ENCODE results near the gene IFIH1.

The IFIH1 gene

DNA sequence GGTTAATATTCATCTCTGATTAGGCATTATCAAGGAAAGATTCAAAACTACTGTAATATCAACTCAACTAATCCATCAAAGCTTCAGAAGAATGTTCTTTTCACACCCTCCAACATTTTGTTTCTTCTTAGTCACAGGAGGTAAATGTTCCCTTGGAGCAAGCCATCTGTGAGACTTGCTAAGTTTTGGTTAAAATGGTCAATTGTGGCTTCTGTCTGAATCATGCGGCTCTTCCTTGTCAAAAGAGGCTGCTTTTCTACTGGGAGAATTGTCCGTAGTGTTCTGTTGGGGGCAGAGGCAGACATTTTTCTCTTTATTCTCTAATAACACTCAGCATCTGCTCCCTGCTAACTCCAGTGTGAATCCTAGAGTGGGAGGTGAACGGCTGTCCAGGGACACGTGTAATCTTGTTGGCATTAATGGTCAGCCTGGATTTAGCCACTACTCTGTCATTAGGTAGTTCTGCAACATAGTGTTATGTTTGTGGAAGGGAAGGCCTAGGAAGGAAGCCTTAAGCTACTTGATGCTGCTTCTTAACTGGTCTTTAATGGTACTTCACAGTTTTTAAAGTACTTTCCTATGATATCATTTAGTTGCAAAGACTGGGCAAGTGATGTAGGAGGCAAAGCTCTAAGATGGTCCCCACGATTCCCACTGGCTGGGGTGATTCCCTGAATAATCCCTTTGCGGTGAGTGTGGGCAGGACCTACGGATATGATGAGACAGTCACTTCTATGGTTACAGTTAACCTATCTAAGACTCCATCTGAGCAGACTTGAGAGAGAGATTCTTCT lies 52.6 kb downstream of the IFIH1 start:
- TF ChIP-seq, protein P1, sequence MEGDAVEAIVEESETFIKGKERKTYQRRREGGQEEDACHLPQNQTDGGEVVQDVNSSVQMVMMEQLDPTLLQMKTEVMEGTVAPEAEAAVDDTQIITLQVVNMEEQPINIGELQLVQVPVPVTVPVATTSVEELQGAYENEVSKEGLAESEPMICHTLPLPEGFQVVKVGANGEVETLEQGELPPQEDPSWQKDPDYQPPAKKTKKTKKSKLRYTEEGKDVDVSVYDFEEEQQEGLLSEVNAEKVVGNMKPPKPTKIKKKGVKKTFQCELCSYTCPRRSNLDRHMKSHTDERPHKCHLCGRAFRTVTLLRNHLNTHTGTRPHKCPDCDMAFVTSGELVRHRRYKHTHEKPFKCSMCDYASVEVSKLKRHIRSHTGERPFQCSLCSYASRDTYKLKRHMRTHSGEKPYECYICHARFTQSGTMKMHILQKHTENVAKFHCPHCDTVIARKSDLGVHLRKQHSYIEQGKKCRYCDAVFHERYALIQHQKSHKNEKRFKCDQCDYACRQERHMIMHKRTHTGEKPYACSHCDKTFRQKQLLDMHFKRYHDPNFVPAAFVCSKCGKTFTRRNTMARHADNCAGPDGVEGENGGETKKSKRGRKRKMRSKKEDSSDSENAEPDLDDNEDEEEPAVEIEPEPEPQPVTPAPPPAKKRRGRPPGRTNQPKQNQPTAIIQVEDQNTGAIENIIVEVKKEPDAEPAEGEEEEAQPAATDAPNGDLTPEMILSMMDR (IDR thresholded peaks at IDR 0.05) = no peak
- Histone ChIP-seq H3K36me3 (peaks cover 19 to 43% (median 22%) of the 10 kb centered on the region in 3 donors), H3K4me3 (no peak overlapping the region), H3K27me3 (no peaks in the 10 kb centered on the region), H3K4me1 (peaks cover 0 to 8% (median under 1%) of the 10 kb centered on the region in 4 donors), H3K9me3 (no peaks in the 10 kb centered on the region), H3K27ac (no peak overlapping the region)
- intact Hi-C loops (cut with DNase I; ENCODE audit: low total_unique reads) = no loop called here
- no peak for DNase-seq

DNA sequence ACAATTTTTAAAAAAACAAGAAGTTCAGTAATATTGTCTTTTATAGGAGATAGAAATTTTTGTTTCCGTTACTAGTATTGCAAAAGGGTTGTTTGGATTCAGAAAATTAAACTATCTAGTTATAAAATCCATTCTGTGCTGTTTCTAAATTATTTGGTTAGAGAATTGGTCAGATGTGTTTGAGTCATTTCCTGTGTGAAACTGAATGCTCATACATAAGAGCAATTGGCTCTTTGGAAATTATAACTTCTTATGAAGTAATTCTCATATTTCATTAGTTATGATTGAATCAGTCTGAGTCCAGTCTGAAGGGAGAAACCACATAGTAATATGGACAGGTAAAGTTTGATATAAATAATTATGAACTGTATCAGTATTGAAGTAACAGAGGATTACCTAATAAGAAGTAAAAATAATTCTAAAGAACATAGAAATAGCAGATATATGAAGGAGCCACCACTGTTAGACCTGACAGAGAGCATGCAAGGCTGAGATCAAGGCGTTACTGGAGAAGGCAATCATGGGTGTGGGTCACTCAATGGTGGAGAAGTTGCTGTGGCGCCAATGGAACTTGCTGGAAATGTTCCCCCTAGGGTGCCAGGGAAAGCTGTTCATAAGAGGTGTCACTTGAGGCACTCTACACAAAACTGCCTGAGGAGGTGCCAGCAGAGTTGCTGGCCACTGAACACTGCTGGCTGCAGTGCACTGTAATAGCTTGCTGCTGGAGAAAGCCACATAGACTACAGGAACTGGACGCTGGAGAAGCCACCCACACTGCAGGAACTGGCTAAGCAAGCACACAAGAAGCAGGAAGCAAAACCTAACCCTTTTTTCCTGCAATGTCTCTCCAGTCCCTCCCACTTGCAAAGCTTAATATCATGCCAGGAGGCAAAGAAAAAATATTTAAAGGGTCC lies 57.2 kb downstream of the IFIH1 start:
- Histone ChIP-seq H3K4me1 (peaks cover 0 to 23% (median 6%) of the 10 kb centered on the region in 4 donors), H3K36me3 (peaks cover 0 to 7% (median 1%) of the 10 kb centered on the region in 3 donors), H3K27ac (peak overlapping the region in 1 of 2 donors; percentile 46), H3K27me3 (no peaks in the 10 kb centered on the region), H3K4me3 (no peak overlapping the region), H3K9me3 (no peaks in the 10 kb centered on the region)
- intact Hi-C loops (cut with DNase I; ENCODE audit: low total_unique reads) = no loop called here
- TF ChIP-seq, protein P1 (IDR thresholded peaks at IDR 0.05) = no peak
- peak; percentile 69 to 73 for DNase-seq

DNA sequence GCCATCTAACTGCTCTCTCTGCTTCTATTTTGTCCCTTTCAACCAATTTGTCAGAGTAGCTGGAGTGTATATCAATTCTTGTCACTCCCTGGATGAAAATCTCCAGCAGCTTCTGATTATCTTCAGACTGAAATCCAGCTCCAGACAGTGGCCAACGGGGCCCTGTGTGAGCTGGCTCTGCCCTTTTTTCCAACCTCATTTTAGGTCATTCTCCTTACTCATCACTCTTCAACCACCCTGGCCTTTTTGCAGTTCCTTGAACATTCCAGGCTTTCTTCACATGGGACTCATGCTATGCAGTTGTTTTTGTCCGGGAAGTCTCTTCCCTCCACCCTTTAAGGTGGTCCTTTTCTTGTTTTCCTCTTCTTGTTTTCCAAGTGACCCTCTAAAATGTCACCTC lies 59.8 kb downstream of the IFIH1 start:
- TF ChIP-seq, protein P1 (IDR thresholded peaks at IDR 0.05) = no peak
- no peak for DNase-seq
- peaks cover 0 to 26% (median 6%) of the 10 kb centered on the region in 4 donors for H3K4me1 ChIP-seq
- no peak overlapping the region for H3K4me3 ChIP-seq
- H3K27ac ChIP-seq = no peak overlapping the region
- intact Hi-C loops (cut with DNase I; ENCODE audit: low total_unique reads) = no loop called here
- no peaks in the 10 kb centered on the region for H3K27me3 ChIP-seq
- no peaks in the 10 kb centered on the region for H3K9me3 ChIP-seq
- no peaks in the 10 kb centered on the region for H3K36me3 ChIP-seq

DNA sequence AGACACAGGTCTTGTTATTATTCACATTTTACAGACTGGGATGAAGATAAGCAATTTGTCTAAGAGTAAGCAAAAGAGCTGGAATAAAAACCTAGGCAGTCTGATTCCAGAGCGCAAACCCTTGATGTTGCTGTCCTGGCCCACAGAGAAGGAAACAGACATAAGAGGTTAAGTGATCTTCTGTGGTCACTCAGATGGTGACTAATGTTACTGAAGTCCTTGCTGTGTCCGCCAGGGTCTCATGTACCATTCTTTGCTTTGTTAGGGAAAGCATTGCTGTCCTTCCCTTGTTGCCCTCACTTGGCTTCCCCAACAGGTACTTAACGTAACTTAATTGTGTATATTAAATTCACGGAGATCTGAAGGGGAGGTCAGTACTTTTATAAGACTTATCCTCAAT lies 60.3 kb downstream of the IFIH1 start:
- Histone ChIP-seq H3K27me3 (no peaks in the 10 kb centered on the region), H3K27ac (no peak overlapping the region), H3K4me1 (peaks cover 0 to 26% (median 6%) of the 10 kb centered on the region in 4 donors), H3K4me3 (no peak overlapping the region), H3K36me3 (no peaks in the 10 kb centered on the region), H3K9me3 (no peaks in the 10 kb centered on the region)
- TF ChIP-seq, protein P1 (IDR thresholded peaks at IDR 0.05) = no peak
- intact Hi-C loops (cut with DNase I; ENCODE audit: low total_unique reads) = no loop called here
- DNase-seq = no peak

DNA sequence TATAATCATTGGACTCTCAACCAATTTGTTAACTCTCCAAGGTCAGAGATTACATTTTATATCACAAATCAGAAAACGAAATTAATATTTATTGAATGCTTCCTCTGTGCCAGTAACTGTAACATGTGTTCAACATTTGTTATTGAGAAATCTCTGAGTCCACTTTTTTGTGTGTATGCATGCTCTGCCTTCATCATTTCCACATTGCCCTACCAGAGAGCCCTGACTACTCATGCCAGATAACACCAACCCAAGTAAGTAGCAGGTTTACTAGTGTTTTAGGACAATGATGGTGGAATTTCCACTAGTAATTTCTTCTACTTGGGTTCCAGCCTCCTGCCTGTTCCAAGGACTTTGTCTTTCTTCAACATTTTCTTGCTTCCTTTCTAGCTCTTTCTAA lies 61.1 kb downstream of the IFIH1 start:
- Histone ChIP-seq H3K4me3 (no peak overlapping the region), H3K4me1 (peaks cover 0 to 26% (median 6%) of the 10 kb centered on the region in 4 donors), H3K36me3 (no peaks in the 10 kb centered on the region), H3K9me3 (no peaks in the 10 kb centered on the region), H3K27me3 (no peaks in the 10 kb centered on the region), H3K27ac (no peak overlapping the region)
- intact Hi-C loops (cut with DNase I; ENCODE audit: low total_unique reads) = no loop called here
- DNase-seq = no peak
- TF ChIP-seq, protein P1 (IDR thresholded peaks at IDR 0.05) = no peak
